ENCODE results near the gene CSF3.

DNA sequence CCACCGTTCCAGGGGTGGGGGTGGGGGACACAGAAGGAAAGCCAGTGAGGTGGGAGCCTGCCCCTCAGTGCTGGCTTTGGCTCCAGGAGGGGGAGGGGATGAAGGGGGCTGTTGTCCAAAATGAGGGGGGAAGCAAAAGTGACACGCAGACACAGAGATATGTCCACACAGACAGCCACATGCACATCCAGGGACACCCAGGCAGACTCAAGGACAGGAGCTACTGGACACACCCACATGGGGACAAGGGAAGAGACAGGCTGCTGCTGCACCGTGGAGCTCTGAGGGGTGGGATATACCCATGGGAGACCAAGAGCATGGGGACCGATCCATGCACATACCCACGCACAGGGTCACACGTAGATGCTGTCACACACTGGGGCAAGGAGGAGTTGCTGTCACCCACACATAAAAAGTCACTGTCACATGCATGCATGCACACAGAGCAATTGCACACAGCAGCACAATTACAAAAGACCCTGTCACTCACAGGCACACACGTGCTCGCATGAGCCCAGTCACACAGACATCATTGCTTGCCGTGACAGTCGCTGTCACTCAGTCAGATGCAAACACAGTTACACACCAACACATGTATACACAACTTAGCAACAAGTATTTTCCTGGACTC, 48.8 kb downstream of the CSF3 start:
- TF ChIP-seq, protein P1, sequence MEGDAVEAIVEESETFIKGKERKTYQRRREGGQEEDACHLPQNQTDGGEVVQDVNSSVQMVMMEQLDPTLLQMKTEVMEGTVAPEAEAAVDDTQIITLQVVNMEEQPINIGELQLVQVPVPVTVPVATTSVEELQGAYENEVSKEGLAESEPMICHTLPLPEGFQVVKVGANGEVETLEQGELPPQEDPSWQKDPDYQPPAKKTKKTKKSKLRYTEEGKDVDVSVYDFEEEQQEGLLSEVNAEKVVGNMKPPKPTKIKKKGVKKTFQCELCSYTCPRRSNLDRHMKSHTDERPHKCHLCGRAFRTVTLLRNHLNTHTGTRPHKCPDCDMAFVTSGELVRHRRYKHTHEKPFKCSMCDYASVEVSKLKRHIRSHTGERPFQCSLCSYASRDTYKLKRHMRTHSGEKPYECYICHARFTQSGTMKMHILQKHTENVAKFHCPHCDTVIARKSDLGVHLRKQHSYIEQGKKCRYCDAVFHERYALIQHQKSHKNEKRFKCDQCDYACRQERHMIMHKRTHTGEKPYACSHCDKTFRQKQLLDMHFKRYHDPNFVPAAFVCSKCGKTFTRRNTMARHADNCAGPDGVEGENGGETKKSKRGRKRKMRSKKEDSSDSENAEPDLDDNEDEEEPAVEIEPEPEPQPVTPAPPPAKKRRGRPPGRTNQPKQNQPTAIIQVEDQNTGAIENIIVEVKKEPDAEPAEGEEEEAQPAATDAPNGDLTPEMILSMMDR (conservative IDR thresholded peaks at IDR 0.05; ENCODE audit: low read length) = no peak
- TF ChIP-seq EZH2phosphoT487 (IDR thresholded peaks at IDR 0.05; ENCODE audit: borderline replicate concordance, low read depth, low read length) = no peak
